ENCODE results near the gene PLXNB2.

PLXNB2 gene

GRCh38 chr22:50297510-50298265 is 9.8 kb downstream of the PLXNB2 start:
- no peak for DNase-seq

GRCh38 chr22:50296658-50297490 is 10.6 kb downstream of the PLXNB2 start:
- DNase-seq = no peak

- no peak for DNase-seq
Measured at GRCh38 chr22:50294319-50294656, 13.2 kb downstream of the PLXNB2 start.

GRCh38 chr22:50293441-50294318 is 13.8 kb downstream of the PLXNB2 start:
- no peak for DNase-seq

- DNase-seq = no peak
Measured at GRCh38 chr22:50292643-50293440, 14.6 kb downstream of the PLXNB2 start.

GRCh38 chr22:50289942-50290630 is 17.4 kb downstream of the PLXNB2 start:
- no peak for DNase-seq

GRCh38 chr22:50289151-50289941 is 18.1 kb downstream of the PLXNB2 start:
- no peak for DNase-seq

- DNase-seq = no peak
Measured at GRCh38 chr22:50287731-50288130, 19.7 kb downstream of the PLXNB2 start.

GRCh38 chr22:50286701-50287318 is 20.6 kb downstream of the PLXNB2 start:
- no peak for DNase-seq

GRCh38 chr22:50286275-50286674 is 21.2 kb downstream of the PLXNB2 start:
- no peak for DNase-seq

GRCh38 chr22:50285568-50286229 is 21.7 kb downstream of the PLXNB2 start:
- DNase-seq = no peak

GRCh38 chr22:50284479-50284878 is 23.0 kb downstream of the PLXNB2 start:
- DNase-seq = no peak

- DNase-seq = no peak
Measured at GRCh38 chr22:50283821-50284220, 23.6 kb downstream of the PLXNB2 start.

GRCh38 chr22:50282361-50283155 is 24.9 kb downstream of the PLXNB2 start:
- DNase-seq = no peak

- DNase-seq = no peak
Measured at GRCh38 chr22:50281957-50282356, 25.5 kb downstream of the PLXNB2 start.

GRCh38 chr22:50281384-50281760 is 26.1 kb downstream of the PLXNB2 start:
- DNase-seq = no peak

- DNase-seq = no peak
Measured at GRCh38 chr22:50280708-50281383, 26.6 kb downstream of the PLXNB2 start.

- no peak for DNase-seq
Measured at GRCh38 chr22:50280022-50280707, 27.3 kb downstream of the PLXNB2 start.

Measured in NCI-H524 (cell line).